Fibroblast of lung (primary cell): ENCODE results near the gene RPS16. TPM values are rescaled to one million over a fixed set of nuclear protein-coding genes. Genes with fewer than 3 reads are reported as not detected.
A peak's percentile ranks its signal among the peaks of the same experiment; 100 is the strongest.

Source experiments
- DNase-seq, 2 donors: peaks; one replicate each; pipeline versions ENCODE4 v3.0.0 to v3.0.0-alpha.2; 2010; ENCODE audit warnings: low read depth in 2 of 2
- H2AFZ ChIP-seq: 2 replicates; pipeline ENCODE4 v1.5.1; 2012; ENCODE audit warnings: low read length, control low read depth, inconsistent platforms
- H3K27ac ChIP-seq: 2 replicates; pipeline ENCODE4 v1.5.1; 2011; ENCODE audit warnings: low read length, control low read depth; ENCODE audit not compliant: insufficient read depth
- H3K27me3 ChIP-seq: 2 replicates; pipeline ENCODE4 v1.5.1; 2011; ENCODE audit warnings: mild to moderate bottlenecking, low read length; ENCODE audit not compliant: control insufficient read depth, insufficient read depth
- H3K36me3 ChIP-seq: 2 replicates; pipeline ENCODE4 v1.5.1; 2011; ENCODE audit warnings: low read length; ENCODE audit not compliant: control insufficient read depth, insufficient read depth
- H3K4me1 ChIP-seq: 2 replicates; pipeline ENCODE4 v1.5.1; 2011; ENCODE audit warnings: low read length; ENCODE audit not compliant: control insufficient read depth, insufficient read depth; ENCODE audit errors: extremely low read depth
- H3K4me2 ChIP-seq: 2 replicates; pipeline ENCODE4 v1.5.1; 2011; ENCODE audit warnings: low read length, control low read depth; ENCODE audit not compliant: insufficient read depth; ENCODE audit errors: extremely low read depth
- H3K4me3 ChIP-seq, 4 experiments: fragments of 200-600 bp in 1 of 4; sonication (generic) in 1 of 4; replicated peaks in 1 of 4; 2 replicates each; pipeline ENCODE4 v1.5.1; 2011 to 2016; ENCODE audit warnings: low read length in 4 of 4, low read depth in 3 of 4, mild to moderate bottlenecking in 3 of 4, control low read depth in 2 of 4, inconsistent platforms in 1 of 4, mixed read lengths in 1 of 4; ENCODE audit not compliant: insufficient read depth in 1 of 4; ENCODE audit errors: control extremely low read depth in 1 of 4
- H3K79me2 ChIP-seq: 2 replicates; pipeline ENCODE4 v1.5.1; 2012; ENCODE audit warnings: mild to moderate bottlenecking, low read length, inconsistent platforms; ENCODE audit not compliant: control insufficient read depth, insufficient read depth
- H3K9ac ChIP-seq: 2 replicates; pipeline ENCODE4 v1.5.1; 2011; ENCODE audit warnings: mild to moderate bottlenecking, low read length, control low read depth; ENCODE audit not compliant: insufficient read depth
- H3K9me3 ChIP-seq: 2 replicates; pipeline ENCODE4 v1.5.1; 2012; ENCODE audit warnings: low read depth, low read length; ENCODE audit not compliant: control insufficient read depth, insufficient read depth
- H4K20me1 ChIP-seq: 2 replicates; pipeline ENCODE4 v1.5.1; 2011; ENCODE audit warnings: low read length; ENCODE audit not compliant: control insufficient read depth, insufficient read depth; ENCODE audit errors: extremely low read depth
- CTCF ChIP-seq, 2 donors: IDR thresholded peaks in 1 of 2; conservative IDR thresholded peaks in 1 of 2; 1 replicate in 1 of 2; 2 replicates in 1 of 2; pipeline ENCODE4 v1.5.1; 2011 to 2012; ENCODE audit warnings: low read length in 2 of 2, control low read depth in 1 of 2, inconsistent platforms in 1 of 2, low read depth in 1 of 2, mild to moderate bottlenecking in 1 of 2
- EZH2 ChIP-seq: IDR thresholded peaks from 2 replicates; pipeline ENCODE4 v1.5.1; 2012; ENCODE audit warnings: low read length, control low read depth, mild to moderate bottlenecking; ENCODE audit errors: missing control alignments
- polyA plus RNA-seq, 2 donors: library from polyadenylated mRNA; depleted of rRNA in 1 of 2; stranded (reverse) in 1 of 2; unstranded in 1 of 2; fragments of >200 nt; gene quantifications; 2 replicates each; pipeline ENCODE4 v1.2.1, GENCODE V29; 2011 to 2012; ENCODE audit warnings: missing spikeins in 1 of 2
- total RNA-seq: library from RNA; depleted of rRNA; stranded (reverse); fragments of >200 nt; gene quantifications from 2 replicates; pipeline ENCODE4 v1.2.1, GENCODE V29; 2014

Gene RPS16
- total and polyA plus RNA-seq, 2 donors (not counting 1 experiment from before 2014, with no cell fraction given): 149 to 1,704 TPM

GRCh38 chr19:39390751-39391437 is 44.9 kb downstream of the RPS16 start, which contains the start of the genes MED29 and PAF1:
MED29 (plus strand) TSS chr19:39391378; CDS start chr19:39391423, 45 bp downstream.
PAF1 (minus strand) TSS chr19:39391106; CDS start chr19:39390864, 242 bp downstream.
- H3K36me3 ChIP-seq: peaks cover 29% of the 10 kb centered on the region
- peak within 1 kb of the TSS; percentile 98 for H3K4me2 ChIP-seq
- H4K20me1 ChIP-seq: no peaks in the 10 kb centered on the region
- H2AFZ ChIP-seq: peak within 1 kb of the TSS; percentile 73
- H3K4me3 ChIP-seq: peak within 1 kb of the TSS; percentile 91 to 99 (median 96)
- no peaks in the 10 kb centered on the region for H3K27me3 ChIP-seq
- H3K9me3 ChIP-seq: no peaks in the 10 kb centered on the region
- H3K79me2 ChIP-seq: peaks cover 27% of the 10 kb centered on the region
- TF ChIP-seq EZH2 (no peak), CTCF (conservative IDR thresholded peaks at IDR 0.05 in 1 of 2, IDR thresholded peaks at IDR 0.05 in 1 of 2; ENCODE audit: low read depth in 1 of 2, low read length in 2 of 2) (no peak)
- H3K27ac ChIP-seq: peak within 1 kb of the TSS; percentile 99
- peak within 1 kb of the TSS; percentile 98 for H3K9ac ChIP-seq
- peak; percentile 99 to 100 for DNase-seq
- H3K4me1 ChIP-seq: peaks cover 10% of the 10 kb centered on the region

- Histone ChIP-seq H3K4me3 (peak overlapping the region; percentile 77 to 98 (median 92)), H2AFZ (no peak overlapping the region), H3K4me2 (peak overlapping the region; percentile 98), H3K4me1 (peaks cover 10% of the 10 kb centered on the region), H3K9me3 (no peaks in the 10 kb centered on the region), H3K27ac (peak overlapping the region; percentile 99), H3K9ac (peak overlapping the region; percentile 98), H4K20me1 (no peaks in the 10 kb centered on the region), H3K79me2 (peaks cover 27% of the 10 kb centered on the region), H3K27me3 (no peaks in the 10 kb centered on the region), H3K36me3 (peaks cover 31% of the 10 kb centered on the region)
- peak in 1 of 2 donors; percentile 9 for DNase-seq
- TF ChIP-seq CTCF (conservative IDR thresholded peaks at IDR 0.05 in 1 of 2, IDR thresholded peaks at IDR 0.05 in 1 of 2; ENCODE audit: low read depth in 1 of 2, low read length in 2 of 2) (no peak), EZH2 (no peak)
These were observed 45.3 kb downstream of the RPS16 start for GRCh38 chr19:39390451-39390750.

GRCh38 chr19:39389631-39390414 is 45.9 kb downstream of the RPS16 start:
- Histone ChIP-seq H3K36me3 (peaks cover 34% of the 10 kb centered on the region), H3K27ac (peak overlapping the region; percentile 99)
- TF ChIP-seq CTCF (conservative IDR thresholded peaks at IDR 0.05 in 1 of 2, IDR thresholded peaks at IDR 0.05 in 1 of 2; ENCODE audit: low read depth in 1 of 2, low read length in 2 of 2): no peak
- TF ChIP-seq EZH2: no peak

More at GRCh38 chr19:39389631-39390414, 45.9 kb downstream of the RPS16 start:
- Histone ChIP-seq H3K27me3 (no peaks in the 10 kb centered on the region), H3K79me2 (peaks cover 27% of the 10 kb centered on the region), H4K20me1 (no peaks in the 10 kb centered on the region), H3K4me1 (peaks cover 10% of the 10 kb centered on the region), H3K9me3 (no peaks in the 10 kb centered on the region), H3K9ac (peak overlapping the region; percentile 98), H2AFZ (no peak overlapping the region), H3K4me2 (peak overlapping the region; percentile 98), H3K4me3 (peak overlapping the region; percentile 77 to 98 (median 92))
- no peak for DNase-seq
